ENCODE results near the gene RHOD. TPM values are rescaled to one million over a fixed set of nuclear protein-coding genes. Genes with fewer than 3 reads are reported as not detected.
A peak's percentile ranks its signal among the peaks of the same experiment; 100 is the strongest.

The RHOD gene, protein sequence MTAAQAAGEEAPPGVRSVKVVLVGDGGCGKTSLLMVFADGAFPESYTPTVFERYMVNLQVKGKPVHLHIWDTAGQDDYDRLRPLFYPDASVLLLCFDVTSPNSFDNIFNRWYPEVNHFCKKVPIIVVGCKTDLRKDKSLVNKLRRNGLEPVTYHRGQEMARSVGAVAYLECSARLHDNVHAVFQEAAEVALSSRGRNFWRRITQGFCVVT
- total RNA-seq = 1 to 10 TPM; 2.6 to 3.4 TPM

GRCh38 chr11:67056267-67057204 is at the start of gene RHOD:
Gene RHOD, plus strand, starts transcription at chr11:67056847. Its CDS starts 56 bp downstream, at chr11:67056903.
- Mint-ChIP-seq H3K36me3 (ENCODE audit: insufficient read depth in 2 of 2) (no peaks in the 10 kb centered on the region), H3K27ac (no peak within 1 kb of the TSS), H3K27me3 (ENCODE audit: low read depth) (peaks cover 6% of the 10 kb centered on the region), H3K9me3 (no peaks in the 10 kb centered on the region), H3K4me1 (ENCODE audit: low read depth) (peaks cover 20% of the 10 kb centered on the region), H3K4me3 (peak within 1 kb of the TSS; percentile 86 to 87)
- peak; percentile 60 to 62 for DNase-seq
- ATAC-seq (replicated peaks in 1 of 2) = peak; percentile 75 to 81

GRCh38 chr11:67007126-67007525 is 49.5 kb upstream of the RHOD start:
- H3K9me3 Mint-ChIP-seq = peaks cover 0 to 2% of the 10 kb centered on the region in 2 donors
- no peak for ATAC-seq (replicated peaks in 1 of 2)
- no peak overlapping the region for H3K27ac Mint-ChIP-seq
- DNase-seq = no peak
- no peak overlapping the region for H3K4me3 Mint-ChIP-seq
- H3K27me3 Mint-ChIP-seq (ENCODE audit: low read depth) = no peaks in the 10 kb centered on the region
- peaks cover 7% of the 10 kb centered on the region for H3K4me1 Mint-ChIP-seq (ENCODE audit: low read depth)
- no peaks in the 10 kb centered on the region for H3K36me3 Mint-ChIP-seq (ENCODE audit: insufficient read depth in 2 of 2)

DNA sequence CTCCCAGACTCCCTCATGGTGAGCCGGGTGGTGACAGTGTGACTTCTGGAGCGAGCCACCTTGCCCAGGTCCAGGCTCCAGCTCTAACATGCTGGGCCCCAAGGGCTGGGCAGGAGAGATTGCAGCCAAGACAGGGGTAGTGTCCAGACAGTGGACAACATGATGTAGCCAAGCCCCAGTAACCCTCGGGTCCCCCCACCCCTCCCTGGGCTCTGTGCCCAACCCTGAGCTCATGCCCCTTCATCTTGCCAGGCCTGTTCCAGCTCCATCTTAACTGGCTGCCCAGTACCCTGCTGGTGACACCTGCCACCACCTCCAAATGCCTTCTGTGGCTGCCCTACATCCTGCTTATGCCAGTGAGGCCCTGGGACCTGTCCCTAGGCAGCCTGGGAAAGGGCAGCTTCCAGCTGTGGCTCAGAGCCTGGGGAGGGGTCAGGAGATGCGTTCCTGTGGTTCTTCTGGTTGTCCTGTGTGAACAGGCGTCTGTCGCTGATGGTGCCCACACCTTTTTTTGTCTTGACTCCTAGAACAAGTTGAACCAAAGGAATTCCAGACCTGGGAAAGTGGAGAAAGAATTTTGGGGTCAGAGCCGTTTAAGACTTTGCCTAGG is 46.2 kb upstream of the RHOD start:
- Mint-ChIP-seq H3K4me3 (no peak overlapping the region), H3K36me3 (ENCODE audit: insufficient read depth in 2 of 2) (no peaks in the 10 kb centered on the region), H3K27ac (no peak overlapping the region), H3K27me3 (ENCODE audit: low read depth) (peaks cover under 1% of the 10 kb centered on the region), H3K9me3 (peaks cover 0 to 2% of the 10 kb centered on the region in 2 donors), H3K4me1 (ENCODE audit: low read depth) (peaks cover 7% of the 10 kb centered on the region)
- DNase-seq (no peak), ATAC-seq (replicated peaks in 1 of 2) (no peak)

- Mint-ChIP-seq H3K4me1 (ENCODE audit: low read depth) (no peaks in the 10 kb centered on the region), H3K36me3 (ENCODE audit: insufficient read depth in 2 of 2) (peaks cover 0 to 3% of the 10 kb centered on the region in 2 donors), H3K27ac (no peak overlapping the region), H3K9me3 (peaks cover 0 to under 1% of the 10 kb centered on the region in 2 donors), H3K27me3 (ENCODE audit: low read depth) (peaks cover 6% of the 10 kb centered on the region), H3K4me3 (no peak overlapping the region)
- ATAC-seq (replicated peaks in 1 of 2) (no peak), DNase-seq (no peak)
Measured at GRCh38 chr11:67013511-67014045, 43.1 kb upstream of the RHOD start.

DNA sequence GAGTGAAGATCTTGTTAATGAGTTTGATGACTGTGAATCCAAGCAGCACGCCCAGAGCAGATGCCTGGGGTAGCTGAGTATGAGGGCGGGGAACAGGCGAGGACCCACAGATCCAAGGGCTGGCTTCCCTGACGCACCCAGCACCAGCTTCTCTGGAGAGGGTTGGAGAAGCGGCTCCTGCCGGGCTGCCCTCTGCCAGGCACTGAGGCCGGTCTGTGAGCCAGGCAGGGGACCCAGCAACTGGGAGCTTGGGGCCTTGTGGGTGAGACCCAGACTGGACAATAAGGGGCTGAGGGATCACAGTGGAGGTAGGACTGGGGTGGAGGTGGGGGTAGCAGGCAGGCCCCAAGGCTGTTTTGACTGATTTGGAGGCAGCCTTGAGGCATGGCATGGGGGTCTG is 42.3 kb upstream of the RHOD start:
- Mint-ChIP-seq H3K27me3 (ENCODE audit: low read depth) (peaks cover 6% of the 10 kb centered on the region), H3K9me3 (peaks cover 0 to 4% of the 10 kb centered on the region in 2 donors), H3K4me3 (no peak overlapping the region), H3K36me3 (ENCODE audit: insufficient read depth in 2 of 2) (peaks cover 2 to 7% of the 10 kb centered on the region in 2 donors), H3K27ac (no peak overlapping the region), H3K4me1 (ENCODE audit: low read depth) (no peaks in the 10 kb centered on the region)
- DNase-seq (no peak), ATAC-seq (replicated peaks in 1 of 2) (no peak)

DNA sequence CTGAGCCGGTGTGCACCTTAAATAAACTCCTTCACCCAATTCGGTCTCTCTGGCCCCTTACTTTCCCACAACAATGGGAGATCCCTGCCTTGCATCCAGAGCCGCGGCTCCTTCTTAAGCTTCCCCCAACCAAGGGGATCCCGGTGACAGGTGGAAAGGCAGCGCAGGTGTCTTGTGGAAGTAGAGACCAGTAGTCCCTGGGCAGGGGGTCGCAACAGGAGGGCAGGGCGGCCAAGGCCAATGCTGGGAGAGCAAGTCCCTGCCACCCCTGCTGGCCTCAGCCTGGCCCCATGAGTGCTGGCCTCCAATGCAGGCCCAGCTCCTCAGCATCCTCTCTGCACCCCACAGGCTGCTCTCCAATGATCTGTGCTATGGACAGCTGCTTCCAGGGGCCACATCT is 41.6 kb upstream of the RHOD start:
- H3K4me1 Mint-ChIP-seq (ENCODE audit: low read depth) = no peaks in the 10 kb centered on the region
- H3K27ac Mint-ChIP-seq = no peak overlapping the region
- H3K4me3 Mint-ChIP-seq = no peak overlapping the region
- peaks cover 6% of the 10 kb centered on the region for H3K27me3 Mint-ChIP-seq (ENCODE audit: low read depth)
- ATAC-seq (replicated peaks in 1 of 2) (no peak), DNase-seq (no peak)
- peaks cover 2 to 7% of the 10 kb centered on the region in 2 donors for H3K36me3 Mint-ChIP-seq (ENCODE audit: insufficient read depth in 2 of 2)
- H3K9me3 Mint-ChIP-seq = peaks cover 0 to 4% of the 10 kb centered on the region in 2 donors

GRCh38 chr11:67016550-67016949 is 40.1 kb upstream of the RHOD start:
- DNase-seq (no peak), ATAC-seq (replicated peaks in 1 of 2) (no peak)
- Mint-ChIP-seq H3K27me3 (ENCODE audit: low read depth) (peaks cover 15% of the 10 kb centered on the region), H3K4me1 (ENCODE audit: low read depth) (peaks cover 9% of the 10 kb centered on the region), H3K27ac (no peak overlapping the region), H3K9me3 (peaks cover 0 to 4% of the 10 kb centered on the region in 2 donors), H3K36me3 (ENCODE audit: insufficient read depth in 2 of 2) (peaks cover 2 to 7% of the 10 kb centered on the region in 2 donors), H3K4me3 (no peak overlapping the region)

- DNase-seq (peak; percentile 18 to 21), ATAC-seq (replicated peaks in 1 of 2) (peak; percentile 63 to 67)
- peaks cover 4 to 9% of the 10 kb centered on the region in 2 donors for H3K36me3 Mint-ChIP-seq (ENCODE audit: insufficient read depth in 2 of 2)
- peaks cover 42% of the 10 kb centered on the region for H3K4me1 Mint-ChIP-seq (ENCODE audit: low read depth)
- H3K9me3 Mint-ChIP-seq = peaks cover 0 to 4% of the 10 kb centered on the region in 2 donors
- H3K27ac Mint-ChIP-seq = no peak overlapping the region
- H3K27me3 Mint-ChIP-seq (ENCODE audit: low read depth) = peaks cover 42% of the 10 kb centered on the region
- H3K4me3 Mint-ChIP-seq = no peak overlapping the region
Measured at GRCh38 chr11:67020949-67021348, 35.7 kb upstream of the RHOD start.

DNA sequence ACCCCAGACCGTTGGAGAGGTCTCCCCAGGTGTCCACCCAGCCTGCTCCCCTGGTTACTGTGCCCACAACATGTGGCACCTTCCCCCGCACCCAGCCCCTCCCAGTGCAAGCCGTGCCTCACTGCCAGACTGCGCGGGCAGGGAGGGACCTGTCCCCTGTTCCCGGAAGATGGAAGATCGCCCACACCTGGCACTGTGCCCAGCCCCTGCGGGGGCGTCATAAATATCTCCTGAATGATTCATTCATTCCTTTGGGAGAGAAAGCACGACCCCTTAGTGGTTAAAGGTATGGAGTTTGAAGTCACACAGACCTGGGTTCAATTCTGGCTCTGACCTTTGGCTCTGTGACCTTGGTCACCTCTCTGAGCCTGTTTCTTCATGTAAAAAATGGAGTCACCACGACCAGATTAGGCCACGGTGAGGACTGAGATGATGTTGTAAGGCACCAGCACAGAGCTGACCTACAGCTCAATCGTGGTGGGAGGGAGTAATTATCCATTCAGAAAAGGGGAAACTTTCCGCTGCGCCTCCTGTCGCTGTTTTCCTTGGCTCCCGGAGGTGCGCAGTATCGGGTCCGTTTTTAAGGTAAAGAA is 34.2 kb upstream of the RHOD start:
- H3K27ac Mint-ChIP-seq = no peak overlapping the region
- peaks cover 42% of the 10 kb centered on the region for H3K4me1 Mint-ChIP-seq (ENCODE audit: low read depth)
- H3K9me3 Mint-ChIP-seq = peaks cover 0 to 4% of the 10 kb centered on the region in 2 donors
- peaks cover 49% of the 10 kb centered on the region for H3K27me3 Mint-ChIP-seq (ENCODE audit: low read depth)
- no peak for DNase-seq
- H3K4me3 Mint-ChIP-seq = peak overlapping the region; percentile 59
- peaks cover 4 to 9% of the 10 kb centered on the region in 2 donors for H3K36me3 Mint-ChIP-seq (ENCODE audit: insufficient read depth in 2 of 2)
- ATAC-seq (replicated peaks in 1 of 2) = no peak

GRCh38 chr11:67022961-67023956 is 33.4 kb upstream of the RHOD start, which contains the start of gene SYT12:
Gene SYT12, plus strand, starts transcription at chr11:67023134. Its CDS starts 7,011 bp downstream, at chr11:67030145.
- peaks cover 49% of the 10 kb centered on the region for H3K27me3 Mint-ChIP-seq (ENCODE audit: low read depth)
- peaks cover 4 to 9% of the 10 kb centered on the region in 2 donors for H3K36me3 Mint-ChIP-seq (ENCODE audit: insufficient read depth in 2 of 2)
- DNase-seq (peak; percentile 25 to 27), ATAC-seq (replicated peaks in 1 of 2) (peak; percentile 24 to 30)
- peak within 1 kb of the TSS; percentile 76 to 89 for H3K4me3 Mint-ChIP-seq
- H3K27ac Mint-ChIP-seq = no peak within 1 kb of the TSS
- peaks cover 0 to 4% of the 10 kb centered on the region in 2 donors for H3K9me3 Mint-ChIP-seq
- H3K4me1 Mint-ChIP-seq (ENCODE audit: low read depth) = peaks cover 42% of the 10 kb centered on the region

GRCh38 chr11:67023957-67024353 is 32.7 kb upstream of the RHOD start:
- Mint-ChIP-seq H3K4me1 (ENCODE audit: low read depth) (peaks cover 42% of the 10 kb centered on the region), H3K27me3 (ENCODE audit: low read depth) (peaks cover 51% of the 10 kb centered on the region), H3K9me3 (no peaks in the 10 kb centered on the region), H3K27ac (no peak overlapping the region), H3K36me3 (ENCODE audit: insufficient read depth in 2 of 2) (peaks cover 2% of the 10 kb centered on the region in 2 donors), H3K4me3 (peak overlapping the region; percentile 76 to 89)
- DNase-seq (no peak), ATAC-seq (replicated peaks in 1 of 2) (no peak)
